Gastrocnemius medialis (tissue), 4 donors: ENCODE data around the gene GRIN1.

ENCODE experiments used
- CTCF ChIP-seq, 5 experiments: fragments of 450-650 bp in 3 of 5; fragments of 200-600 bp in 2 of 5; sonication (generic) in 2 of 5; IDR thresholded peaks in 4 of 5; conservative IDR thresholded peaks in 1 of 5; 1 replicate in 4 of 5; 2 replicates in 1 of 5; pipeline ENCODE4 v1.5.1; 2016 to 2019; ENCODE audit warnings: antibody characterized with exemption in 5 of 5, mild to moderate bottlenecking in 3 of 5, moderate library complexity in 3 of 5
- POLR2A ChIP-seq, 2 donors: fragments of 450-650 bp; IDR thresholded peaks; one replicate each; pipeline ENCODE4 v1.6.1; 2017; ENCODE audit warnings: antibody characterized with exemption in 2 of 2, mild to moderate bottlenecking in 2 of 2, moderate library complexity in 2 of 2

- TF ChIP-seq CTCF (IDR thresholded peaks at IDR 0.05 in 4 of 5, conservative IDR thresholded peaks at IDR 0.05 in 1 of 5) = no peak
- no peak for TF ChIP-seq POLR2A (IDR thresholded peaks at IDR 0.05)
Observed at GRCh38 chr9:137185921-137186320, 47.0 kb downstream of the GRIN1 start.
